Central memory CD4-positive, alpha-beta T cell (primary cell): ENCODE data around the gene COX6B2.

Experiments
- DNase-seq: peaks from one replicate; pipeline ENCODE4 v3.0.0; 2022

COX6B2 gene

DNA sequence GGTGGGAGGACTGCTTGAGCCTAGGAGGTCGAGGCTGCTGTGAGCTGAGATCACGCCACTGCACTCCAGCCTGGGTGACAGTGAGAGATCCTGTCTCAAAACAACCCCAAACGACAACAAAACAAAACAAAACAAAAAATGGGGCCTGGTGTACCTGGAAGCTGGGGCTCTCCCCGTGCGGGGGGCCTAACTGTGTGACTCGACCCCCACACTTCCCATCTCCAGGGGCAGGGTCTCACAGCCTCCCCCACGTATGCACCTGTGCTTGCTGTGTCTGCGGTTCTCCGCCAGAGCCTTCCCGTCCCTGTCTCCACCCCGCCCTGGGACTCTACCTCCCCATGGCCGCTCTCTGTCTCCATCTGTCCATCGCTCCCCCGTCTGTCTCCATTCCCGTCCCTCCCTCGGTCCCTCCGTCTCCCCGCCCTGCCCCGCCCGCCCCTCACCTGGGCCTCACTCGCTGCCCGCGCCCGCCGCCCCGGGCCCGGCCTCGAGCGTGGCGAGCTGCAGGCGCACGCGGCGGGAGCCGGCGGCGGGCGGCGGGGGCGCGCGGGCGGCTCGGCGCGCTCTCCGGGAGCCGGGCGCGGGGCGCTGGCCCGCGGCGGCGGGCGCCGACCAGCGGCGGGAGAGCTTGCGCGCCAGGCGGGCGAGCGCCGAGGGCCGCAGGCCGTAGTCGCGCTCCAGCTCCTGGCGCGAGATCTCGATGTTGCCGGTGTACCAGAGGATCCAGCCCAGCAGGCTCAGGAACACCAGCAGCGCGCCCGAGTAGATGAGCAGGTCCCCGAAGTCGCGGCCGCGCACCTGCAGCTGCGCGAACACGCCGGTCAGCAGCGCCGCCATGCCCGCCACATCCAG lies 29.0 kb upstream of the COX6B2 start:
- peak; percentile 34 for DNase-seq

DNA sequence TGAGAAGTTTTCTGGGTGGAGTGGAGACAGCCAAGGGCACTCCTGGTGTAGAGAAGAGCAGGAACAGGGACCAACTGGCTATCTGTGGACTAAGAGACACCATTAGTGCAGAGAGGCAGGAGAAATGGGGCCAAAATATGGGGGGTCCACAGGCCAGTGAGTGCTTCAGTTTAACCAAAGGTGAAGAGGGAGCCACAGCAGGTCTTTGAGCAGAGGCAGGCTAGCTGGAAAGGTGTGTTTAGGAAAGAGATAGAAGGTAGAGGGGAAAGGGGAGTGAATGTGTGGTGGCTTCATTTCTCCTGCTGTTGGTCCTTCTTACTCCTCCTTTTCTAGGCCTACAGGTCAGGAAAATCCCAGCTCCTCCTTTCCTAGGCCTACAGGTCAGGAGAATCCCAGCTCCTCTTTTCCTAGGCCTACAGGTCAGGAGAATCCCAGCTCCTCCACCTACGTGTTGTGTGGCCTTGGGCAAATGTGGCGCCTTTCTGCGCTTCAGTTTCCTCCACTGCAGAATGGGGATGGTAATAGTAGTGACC lies 28.1 kb upstream of the COX6B2 start:
- no peak for DNase-seq

DNA sequence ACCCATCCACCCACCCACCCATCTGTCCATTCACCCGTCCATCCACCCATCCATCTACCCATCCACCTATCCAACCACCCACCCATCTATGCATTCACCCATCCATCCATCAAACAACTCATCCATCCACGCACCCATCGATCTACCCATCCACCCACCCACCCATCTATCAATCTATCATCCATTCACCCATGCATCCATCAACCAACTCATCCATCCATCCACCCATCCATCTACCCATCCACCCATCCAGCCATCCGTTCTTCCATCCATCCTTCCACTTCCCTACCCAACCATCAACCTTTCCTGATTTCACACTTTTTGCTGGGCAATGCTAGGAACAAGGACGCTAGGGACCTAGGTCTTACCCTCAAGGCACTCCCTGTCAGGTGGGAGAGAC lies 27.5 kb upstream of the COX6B2 start:
- DNase-seq = no peak

DNA sequence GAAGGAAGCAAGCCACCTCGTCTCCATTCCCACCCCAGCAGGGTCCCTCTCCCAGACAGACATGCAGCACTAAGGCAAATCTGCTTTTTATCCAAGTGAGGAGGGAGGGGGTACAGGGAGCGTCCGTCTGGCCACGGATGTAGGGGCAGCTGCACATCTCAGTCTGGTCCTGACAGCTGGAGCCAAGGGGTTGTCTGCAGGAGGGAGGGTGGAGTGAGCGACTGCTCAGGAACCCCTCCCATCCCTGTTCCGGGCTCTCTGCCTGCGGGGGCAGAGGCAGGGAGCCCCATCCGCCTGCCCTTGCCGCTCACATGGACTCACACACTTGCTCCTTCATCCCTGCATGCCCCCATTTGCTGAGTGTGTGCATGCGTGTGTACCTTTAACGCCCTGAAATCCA lies 24.7 kb upstream of the COX6B2 start:
- DNase-seq = no peak

GRCh38 chr19:55377356-55378131 lies 23.0 kb upstream of the COX6B2 start:
- no peak for DNase-seq

GRCh38 chr19:55376241-55376933 lies 21.9 kb upstream of the COX6B2 start, which contains the start of gene TMEM190:
Gene TMEM190 (plus strand): TSS chr19:55376826. CDS start chr19:55376854, 28 bp downstream.
- no peak for DNase-seq

- DNase-seq = no peak
Measured at GRCh38 chr19:55373993-55374757, 19.7 kb upstream of the COX6B2 start.

DNA sequence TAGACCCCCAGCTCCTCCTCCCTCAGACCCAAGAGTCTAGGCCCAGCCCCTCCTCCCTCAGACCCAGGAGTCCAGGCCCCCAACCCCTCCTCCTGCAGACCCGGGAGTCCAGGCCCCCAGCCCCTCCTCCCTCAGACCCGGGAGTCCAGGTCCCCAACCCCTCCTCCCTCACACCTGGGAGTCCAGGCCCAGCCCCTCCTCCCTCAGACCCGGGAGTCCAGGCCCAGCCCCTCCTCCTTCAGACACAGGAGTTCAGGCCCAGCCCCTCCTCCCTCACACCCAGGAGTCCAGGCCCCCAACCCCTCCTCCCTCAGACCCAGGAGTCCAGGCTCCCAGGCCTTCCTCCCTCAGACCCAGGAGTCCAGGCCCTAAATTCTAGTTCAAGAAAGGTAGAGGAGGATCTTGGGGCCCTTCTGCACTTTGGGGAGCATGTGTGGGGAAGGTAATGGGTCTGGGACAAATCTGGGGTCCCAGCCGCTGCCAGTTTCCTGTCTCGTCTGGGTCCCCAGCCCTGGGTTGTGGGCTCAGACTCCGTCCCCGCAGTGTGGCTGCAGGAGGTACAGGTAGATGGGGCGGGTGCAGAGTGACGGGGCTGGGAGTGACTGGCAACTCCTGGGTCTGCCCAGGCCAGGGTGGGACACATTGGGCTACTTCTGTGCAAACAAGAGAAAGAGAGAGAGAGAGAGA lies 18.9 kb upstream of the COX6B2 start:
- no peak for DNase-seq

DNA sequence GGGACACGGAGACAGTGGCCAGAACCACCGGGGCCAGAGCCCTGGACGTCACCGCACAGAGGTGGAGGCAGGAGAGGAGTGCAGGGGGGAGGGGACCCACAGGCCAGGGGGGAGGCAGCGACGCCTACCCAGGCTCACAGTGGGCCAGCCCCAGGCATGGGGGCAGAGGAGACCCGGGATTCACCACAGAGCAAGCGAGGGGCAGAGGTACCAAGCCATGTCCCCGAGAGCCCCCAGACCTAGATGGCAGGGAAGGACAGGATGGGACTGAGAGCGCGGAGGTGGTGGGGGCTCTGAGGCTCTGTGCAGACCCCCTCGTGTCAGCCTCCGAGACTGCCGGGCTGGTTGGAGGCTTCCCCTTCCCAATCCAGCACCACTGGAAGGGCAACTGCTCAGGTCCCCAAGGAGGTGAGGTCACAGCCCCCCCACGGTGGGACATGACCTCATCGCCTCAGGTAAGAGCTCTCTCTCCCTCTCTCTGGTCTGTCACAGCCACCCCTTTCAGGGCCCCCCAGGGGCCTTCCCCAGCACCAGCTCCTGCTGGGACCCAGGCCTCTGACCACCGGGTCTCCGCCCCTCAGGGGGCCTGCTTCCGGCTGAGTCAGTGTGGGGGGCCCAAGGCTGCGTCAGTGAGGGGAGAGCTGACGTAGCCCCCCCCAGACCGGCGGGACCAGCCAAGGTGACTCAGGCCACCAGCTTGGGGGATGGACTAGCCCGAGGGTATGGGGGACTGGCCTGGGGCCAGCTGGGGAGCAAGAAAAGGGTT lies 18.0 kb upstream of the COX6B2 start:
- DNase-seq = no peak

- DNase-seq = no peak
Measured at GRCh38 chr19:55370305-55370988, 15.9 kb upstream of the COX6B2 start, which contains the start of gene IL11. Gene IL11 (minus strand): TSS chr19:55370463. CDS start chr19:55370310, 153 bp downstream.

DNA sequence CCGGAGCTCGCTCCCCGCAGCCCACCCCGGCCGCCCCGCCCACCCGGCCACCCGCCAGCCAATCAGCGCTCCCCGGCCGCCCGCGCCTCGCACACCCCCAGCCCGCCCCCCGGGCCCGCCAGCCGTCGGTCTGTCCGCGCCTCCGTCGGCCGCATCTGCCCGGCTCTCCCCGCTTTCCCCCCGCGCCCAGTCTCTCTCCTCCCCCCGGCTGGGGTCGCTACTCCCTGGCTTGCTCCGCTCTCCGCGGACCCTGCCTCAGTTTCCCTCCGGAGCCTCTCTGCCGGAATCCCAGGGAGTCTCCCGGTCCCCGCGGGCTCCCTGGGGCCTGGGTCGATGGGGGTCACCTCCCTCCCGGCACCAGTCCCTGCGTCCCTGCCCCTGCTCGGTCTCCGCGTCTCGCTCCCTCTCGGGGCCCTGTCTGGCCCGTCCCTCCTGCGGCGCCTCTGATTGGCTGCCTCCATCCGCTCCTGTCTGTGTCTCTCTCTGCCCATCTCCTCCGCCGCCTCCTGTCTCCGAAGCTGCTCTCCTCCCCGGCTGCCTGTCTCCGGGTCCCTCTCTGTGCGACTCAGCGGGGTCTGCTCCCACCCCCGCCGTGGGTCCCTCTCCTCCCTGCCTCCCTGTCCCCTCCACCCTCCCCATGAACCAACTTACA lies 15.3 kb upstream of the COX6B2 start:
- no peak for DNase-seq

- no peak for DNase-seq
Measured at GRCh38 chr19:55368701-55369563, 14.4 kb upstream of the COX6B2 start.

GRCh38 chr19:55368106-55368505 lies 13.6 kb upstream of the COX6B2 start:
- DNase-seq = no peak

- DNase-seq = no peak
Measured at GRCh38 chr19:55366790-55367189, 12.3 kb upstream of the COX6B2 start.

DNA sequence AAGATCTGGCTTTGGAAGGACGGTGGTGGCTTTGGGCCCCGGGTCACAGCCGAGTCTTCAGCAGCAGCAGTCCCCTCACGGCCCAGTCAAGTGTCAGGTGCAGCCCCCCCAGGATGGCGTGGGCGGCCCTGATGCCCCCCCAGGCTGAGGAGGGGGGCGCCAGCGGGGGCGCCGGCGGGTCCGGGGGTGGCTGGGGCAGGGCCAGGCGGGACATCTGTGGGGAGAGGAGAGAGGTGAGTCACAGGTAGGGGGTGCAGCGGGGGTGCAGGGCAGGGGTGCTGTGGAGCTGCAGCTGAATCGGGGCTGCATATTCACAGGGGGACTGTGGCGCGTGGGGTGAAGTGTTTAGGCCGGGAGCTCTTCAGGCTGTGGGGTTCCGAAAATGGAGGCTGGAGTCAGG lies 11.4 kb upstream of the COX6B2 start:
- DNase-seq = no peak

- DNase-seq = no peak
Measured at GRCh38 chr19:55365245-55365644, 10.7 kb upstream of the COX6B2 start.

GRCh38 chr19:55362990-55363716 lies 8.6 kb upstream of the COX6B2 start, which contains the start of gene GARIN5B:
Gene GARIN5B (minus strand): TSS chr19:55363260. CDS start chr19:55363066, 194 bp downstream.
- no peak for DNase-seq
